GM23338 (cell line): Measurements from ENCODE around the gene TST.

Source experiments
- EZH2 ChIP-seq: fragments of 200-600 bp; sonication (generic); IDR thresholded peaks from one replicate; pipeline ENCODE4 v1.8.0; 2017; ENCODE audit warnings: antibody characterized with exemption, mild to moderate bottlenecking, low read depth; ENCODE audit not compliant: unreplicated experiment
- JUNB ChIP-seq: IDR thresholded peaks from one replicate; pipeline ENCODE4 v1.6.1; 2016; ENCODE audit warnings: antibody characterized with exemption; ENCODE audit not compliant: unreplicated experiment
- POLR2AphosphoS5 ChIP-seq: IDR thresholded peaks from 2 replicates; pipeline ENCODE4 v1.6.1; 2016; ENCODE audit warnings: antibody characterized with exemption, low read depth
- STAT1 ChIP-seq: IDR thresholded peaks from one replicate; pipeline ENCODE4 v1.6.1; 2016; ENCODE audit warnings: antibody characterized with exemption; ENCODE audit not compliant: unreplicated experiment
- TF ChIP-seq, protein P1 (sequence below), 2 experiments: fragments of 200-600 bp in 1 of 2; sonication (generic) in 1 of 2; conservative IDR thresholded peaks; 2 replicates each; pipeline versions ENCODE4 v1.5.1 to v1.6.1; 2016 to 2017; ENCODE audit warnings: antibody characterized with exemption in 2 of 2, low read depth in 2 of 2, mild to moderate bottlenecking in 2 of 2, moderate library complexity in 1 of 2
- TF ChIP-seq, protein P2 (sequence below): IDR thresholded peaks from one replicate; pipeline ENCODE4 v1.6.1; 2018; ENCODE audit warnings: antibody characterized with exemption; ENCODE audit not compliant: unreplicated experiment
- TF ChIP-seq, protein P3 (sequence below): IDR thresholded peaks from 2 replicates; pipeline ENCODE4 v1.6.1; 2016; ENCODE audit warnings: antibody characterized with exemption

DNA sequence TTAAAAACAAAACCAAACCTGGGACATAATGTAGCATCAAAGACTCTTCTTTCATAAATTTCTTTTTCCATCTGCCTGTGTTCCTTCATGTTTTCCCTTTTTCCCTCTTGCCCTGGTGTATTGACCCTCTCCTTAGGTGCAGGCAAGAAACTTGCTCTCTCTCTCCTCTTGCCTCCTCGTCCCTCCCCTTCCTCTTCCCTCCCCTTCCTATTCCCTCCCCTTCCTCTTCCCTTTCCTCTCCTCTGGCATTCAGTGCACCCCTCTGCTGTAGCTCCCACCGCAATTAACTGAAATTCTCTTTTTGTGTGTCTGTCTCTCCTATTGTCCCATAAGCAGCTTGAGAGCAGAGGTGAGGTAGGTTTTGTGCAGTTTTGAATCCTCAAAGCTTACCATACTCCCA lies 55.9 kb downstream of the TST start:
- TF ChIP-seq, protein P1, sequence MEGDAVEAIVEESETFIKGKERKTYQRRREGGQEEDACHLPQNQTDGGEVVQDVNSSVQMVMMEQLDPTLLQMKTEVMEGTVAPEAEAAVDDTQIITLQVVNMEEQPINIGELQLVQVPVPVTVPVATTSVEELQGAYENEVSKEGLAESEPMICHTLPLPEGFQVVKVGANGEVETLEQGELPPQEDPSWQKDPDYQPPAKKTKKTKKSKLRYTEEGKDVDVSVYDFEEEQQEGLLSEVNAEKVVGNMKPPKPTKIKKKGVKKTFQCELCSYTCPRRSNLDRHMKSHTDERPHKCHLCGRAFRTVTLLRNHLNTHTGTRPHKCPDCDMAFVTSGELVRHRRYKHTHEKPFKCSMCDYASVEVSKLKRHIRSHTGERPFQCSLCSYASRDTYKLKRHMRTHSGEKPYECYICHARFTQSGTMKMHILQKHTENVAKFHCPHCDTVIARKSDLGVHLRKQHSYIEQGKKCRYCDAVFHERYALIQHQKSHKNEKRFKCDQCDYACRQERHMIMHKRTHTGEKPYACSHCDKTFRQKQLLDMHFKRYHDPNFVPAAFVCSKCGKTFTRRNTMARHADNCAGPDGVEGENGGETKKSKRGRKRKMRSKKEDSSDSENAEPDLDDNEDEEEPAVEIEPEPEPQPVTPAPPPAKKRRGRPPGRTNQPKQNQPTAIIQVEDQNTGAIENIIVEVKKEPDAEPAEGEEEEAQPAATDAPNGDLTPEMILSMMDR (conservative IDR thresholded peaks at IDR 0.05; ENCODE audit: low read depth in 2 of 2), result no peak
- TF ChIP-seq EZH2 (no peak), JUNB (no peak), POLR2AphosphoS5 (no peak), STAT1 (no peak)
- TF ChIP-seq, protein P2, sequence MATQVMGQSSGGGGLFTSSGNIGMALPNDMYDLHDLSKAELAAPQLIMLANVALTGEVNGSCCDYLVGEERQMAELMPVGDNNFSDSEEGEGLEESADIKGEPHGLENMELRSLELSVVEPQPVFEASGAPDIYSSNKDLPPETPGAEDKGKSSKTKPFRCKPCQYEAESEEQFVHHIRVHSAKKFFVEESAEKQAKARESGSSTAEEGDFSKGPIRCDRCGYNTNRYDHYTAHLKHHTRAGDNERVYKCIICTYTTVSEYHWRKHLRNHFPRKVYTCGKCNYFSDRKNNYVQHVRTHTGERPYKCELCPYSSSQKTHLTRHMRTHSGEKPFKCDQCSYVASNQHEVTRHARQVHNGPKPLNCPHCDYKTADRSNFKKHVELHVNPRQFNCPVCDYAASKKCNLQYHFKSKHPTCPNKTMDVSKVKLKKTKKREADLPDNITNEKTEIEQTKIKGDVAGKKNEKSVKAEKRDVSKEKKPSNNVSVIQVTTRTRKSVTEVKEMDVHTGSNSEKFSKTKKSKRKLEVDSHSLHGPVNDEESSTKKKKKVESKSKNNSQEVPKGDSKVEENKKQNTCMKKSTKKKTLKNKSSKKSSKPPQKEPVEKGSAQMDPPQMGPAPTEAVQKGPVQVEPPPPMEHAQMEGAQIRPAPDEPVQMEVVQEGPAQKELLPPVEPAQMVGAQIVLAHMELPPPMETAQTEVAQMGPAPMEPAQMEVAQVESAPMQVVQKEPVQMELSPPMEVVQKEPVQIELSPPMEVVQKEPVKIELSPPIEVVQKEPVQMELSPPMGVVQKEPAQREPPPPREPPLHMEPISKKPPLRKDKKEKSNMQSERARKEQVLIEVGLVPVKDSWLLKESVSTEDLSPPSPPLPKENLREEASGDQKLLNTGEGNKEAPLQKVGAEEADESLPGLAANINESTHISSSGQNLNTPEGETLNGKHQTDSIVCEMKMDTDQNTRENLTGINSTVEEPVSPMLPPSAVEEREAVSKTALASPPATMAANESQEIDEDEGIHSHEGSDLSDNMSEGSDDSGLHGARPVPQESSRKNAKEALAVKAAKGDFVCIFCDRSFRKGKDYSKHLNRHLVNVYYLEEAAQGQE, result no peak
- TF ChIP-seq, protein P3, sequence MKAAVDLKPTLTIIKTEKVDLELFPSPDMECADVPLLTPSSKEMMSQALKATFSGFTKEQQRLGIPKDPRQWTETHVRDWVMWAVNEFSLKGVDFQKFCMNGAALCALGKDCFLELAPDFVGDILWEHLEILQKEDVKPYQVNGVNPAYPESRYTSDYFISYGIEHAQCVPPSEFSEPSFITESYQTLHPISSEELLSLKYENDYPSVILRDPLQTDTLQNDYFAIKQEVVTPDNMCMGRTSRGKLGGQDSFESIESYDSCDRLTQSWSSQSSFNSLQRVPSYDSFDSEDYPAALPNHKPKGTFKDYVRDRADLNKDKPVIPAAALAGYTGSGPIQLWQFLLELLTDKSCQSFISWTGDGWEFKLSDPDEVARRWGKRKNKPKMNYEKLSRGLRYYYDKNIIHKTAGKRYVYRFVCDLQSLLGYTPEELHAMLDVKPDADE, result no peak
